GM10266 (cell line): ENCODE data around the gene S100A7.

ENCODE experiments used
- DNase-seq: peaks from one replicate; pipeline ENCODE4 v3.0.0; 2012; ENCODE audit errors: extremely low spot score
- CTCF ChIP-seq: IDR thresholded peaks from 2 replicates; pipeline ENCODE4 v1.5.1; 2012; ENCODE audit warnings: mild to moderate bottlenecking, low read depth; ENCODE audit not compliant: control insufficient read depth, insufficient read depth; ENCODE audit errors: missing control alignments

The S100A7 gene

GRCh38 chr1:153438599-153438998 is 21.9 kb downstream of the S100A7 start:
- TF ChIP-seq CTCF, result no peak
- DNase-seq, result no peak

- no peak for TF ChIP-seq CTCF
- no peak for DNase-seq
These were observed 23.2 kb downstream of the S100A7 start for GRCh38 chr1:153437236-153437635.

- no peak for DNase-seq
- TF ChIP-seq CTCF, result no peak
These were observed 25.6 kb downstream of the S100A7 start for GRCh38 chr1:153434746-153435455.

GRCh38 chr1:153432874-153433681 is 27.4 kb downstream of the S100A7 start:
- DNase-seq, result no peak
- TF ChIP-seq CTCF, result no peak

- no peak for TF ChIP-seq CTCF
These were observed 28.5 kb downstream of the S100A7 start for GRCh38 chr1:153431928-153432327.

GRCh38 chr1:153431427-153431826 is 29.0 kb downstream of the S100A7 start:
- TF ChIP-seq CTCF, result no peak
- DNase-seq, result no peak

More at GRCh38 chr1:153431928-153432327, 28.5 kb downstream of the S100A7 start:
- no peak for DNase-seq

- DNase-seq, result no peak
- TF ChIP-seq CTCF, result no peak
These were observed 29.4 kb downstream of the S100A7 start for GRCh38 chr1:153431002-153431401.
